Endothelial cell (in vitro differentiated cells): ENCODE measurements around the gene SYNDIG1. TPM values are rescaled to one million over a fixed set of nuclear protein-coding genes. Genes with fewer than 3 reads are reported as not detected.

ENCODE experiments used
- DNase-seq: peaks from one replicate; pipeline ENCODE4 v3.0.0; 2021; ENCODE audit warnings: low spot score
- H3K27ac Mint-ChIP-seq: one replicate; pipeline ENCODE4 v1.8.0; 2021; ENCODE audit warnings: mixed read lengths, inconsistent platforms; ENCODE audit not compliant: unreplicated experiment
- H3K27me3 Mint-ChIP-seq: one replicate; pipeline ENCODE4 v1.8.0; 2021; ENCODE audit warnings: mild to moderate bottlenecking, moderate library complexity, mixed read lengths, inconsistent platforms; ENCODE audit not compliant: unreplicated experiment
- H3K36me3 Mint-ChIP-seq: one replicate; pipeline ENCODE4 v1.8.0; 2021; ENCODE audit warnings: mild to moderate bottlenecking, low read depth, mixed read lengths, inconsistent platforms; ENCODE audit not compliant: unreplicated experiment
- H3K4me1 Mint-ChIP-seq: one replicate; pipeline ENCODE4 v1.8.0; 2021; ENCODE audit warnings: mild to moderate bottlenecking, mixed read lengths, inconsistent platforms; ENCODE audit not compliant: unreplicated experiment
- H3K4me3 Mint-ChIP-seq: one replicate; pipeline ENCODE4 v1.8.0; 2021; ENCODE audit warnings: mild to moderate bottlenecking, mixed read lengths, inconsistent platforms; ENCODE audit not compliant: unreplicated experiment
- H3K9me3 Mint-ChIP-seq: one replicate; pipeline ENCODE4 v1.8.0; 2021; ENCODE audit warnings: mixed read lengths, inconsistent platforms; ENCODE audit not compliant: unreplicated experiment
- CTCF ChIP-seq: fragments of 200-600 bp; sonication (generic); IDR thresholded peaks from one replicate; pipeline ENCODE4 v1.5.0; 2021; ENCODE audit warnings: antibody characterized with exemption; ENCODE audit not compliant: unreplicated experiment
- total RNA-seq: library from RNA; stranded (reverse); fragmentation: NEBNext Ultra II Directional; extraction: Animal tissue kit (Norgen Biotek cat#: 25700); gene quantifications from one replicate; pipeline ENCODE4 v1.2.1, GENCODE V29; 2021; ENCODE audit not compliant: unreplicated experiment

SYNDIG1 gene
- total RNA-seq, 1 donor from 2014 or later: 8.1 TPM

- H3K27me3 Mint-ChIP-seq: no peaks in the 10 kb centered on the region
- H3K27ac Mint-ChIP-seq: no peak overlapping the region
- no peaks in the 10 kb centered on the region for H3K4me1 Mint-ChIP-seq
- H3K4me3 Mint-ChIP-seq: no peak overlapping the region
- DNase-seq: no peak
- H3K36me3 Mint-ChIP-seq: peaks cover 15% of the 10 kb centered on the region
- TF ChIP-seq CTCF: no peak
- no peaks in the 10 kb centered on the region for H3K9me3 Mint-ChIP-seq
These were observed 193.4 kb downstream of the SYNDIG1 start for GRCh38 chr20:24662752-24663365.

GRCh38 chr20:24663496-24663895, 194.1 kb downstream of the SYNDIG1 start:
- no peak for DNase-seq
- H3K4me3 Mint-ChIP-seq: no peak overlapping the region
- H3K27ac Mint-ChIP-seq: no peak overlapping the region
- peaks cover 15% of the 10 kb centered on the region for H3K36me3 Mint-ChIP-seq
- H3K27me3 Mint-ChIP-seq: no peaks in the 10 kb centered on the region
- H3K4me1 Mint-ChIP-seq: no peaks in the 10 kb centered on the region
- no peaks in the 10 kb centered on the region for H3K9me3 Mint-ChIP-seq
- TF ChIP-seq CTCF: no peak

- no peaks in the 10 kb centered on the region for H3K9me3 Mint-ChIP-seq
- H3K27ac Mint-ChIP-seq: no peak overlapping the region
- H3K4me3 Mint-ChIP-seq: no peak overlapping the region
- H3K36me3 Mint-ChIP-seq: peaks cover 15% of the 10 kb centered on the region
- no peak for DNase-seq
- H3K27me3 Mint-ChIP-seq: peaks cover 2% of the 10 kb centered on the region
- no peaks in the 10 kb centered on the region for H3K4me1 Mint-ChIP-seq
- TF ChIP-seq CTCF: no peak
These were observed 195.0 kb downstream of the SYNDIG1 start for GRCh38 chr20:24664266-24664986.

- Mint-ChIP-seq H3K27ac (no peak overlapping the region), H3K27me3 (peaks cover 5% of the 10 kb centered on the region), H3K9me3 (no peaks in the 10 kb centered on the region), H3K36me3 (peaks cover 15% of the 10 kb centered on the region), H3K4me1 (no peaks in the 10 kb centered on the region), H3K4me3 (no peak overlapping the region)
- no peak for TF ChIP-seq CTCF
- DNase-seq: no peak
These were observed 195.8 kb downstream of the SYNDIG1 start for GRCh38 chr20:24665196-24665595.

GRCh38 chr20:24665741-24666191, 196.3 kb downstream of the SYNDIG1 start:
- Mint-ChIP-seq H3K27ac (no peak overlapping the region), H3K27me3 (peaks cover 5% of the 10 kb centered on the region), H3K9me3 (no peaks in the 10 kb centered on the region), H3K4me1 (no peaks in the 10 kb centered on the region), H3K36me3 (peaks cover 15% of the 10 kb centered on the region), H3K4me3 (no peak overlapping the region)
- DNase-seq: no peak
- TF ChIP-seq CTCF: no peak
